Psoas muscle (tissue), 8 donors: ENCODE results near the gene RANBP9. TPM values are rescaled to one million over a fixed set of nuclear protein-coding genes. Genes with fewer than 3 reads are reported as not detected.
A peak's percentile ranks its signal among the peaks of the same experiment; 100 is the strongest.

Source experiments
- ATAC-seq, 4 donors: fragments of 200-7000 bp; cut with Tn5 transposase; one replicate each; pipeline ENCODE4 v1.9.1; 2020; ENCODE audit warnings: moderate library complexity in 3 of 4, mild to moderate bottlenecking in 2 of 4
- DNase-seq, 2 donors: peaks; one replicate each; pipeline ENCODE4 v3.0.0-alpha.2; 2020
- H3K27ac ChIP-seq: fragments of 200-600 bp; one replicate; pipeline ENCODE4 v1.8.0; 2022
- H3K27me3 ChIP-seq, 3 donors: fragments of 200-600 bp in 1 of 3; one replicate each; pipeline versions ENCODE4 v1.6.1 to v1.8.0; 2013 to 2022; ENCODE audit warnings: low read length in 2 of 3, mild to moderate bottlenecking in 2 of 3, moderate library complexity in 1 of 3; ENCODE audit not compliant: insufficient read depth in 3 of 3
- H3K36me3 ChIP-seq, 2 donors: fragments of 200-600 bp in 1 of 2; one replicate each; pipeline versions ENCODE4 v1.6.1 to v1.8.0; 2013 to 2022; ENCODE audit warnings: low read depth in 1 of 2, mild to moderate bottlenecking in 1 of 2, moderate library complexity in 1 of 2; ENCODE audit not compliant: insufficient read depth in 1 of 2
- H3K4me1 ChIP-seq: fragments of 200-600 bp; one replicate; pipeline ENCODE4 v1.8.0; 2022
- H3K4me3 ChIP-seq: fragments of 200-600 bp; one replicate; pipeline ENCODE4 v1.8.0; 2022; ENCODE audit warnings: mild to moderate bottlenecking
- H3K9me3 ChIP-seq: fragments of 200-600 bp; one replicate; pipeline ENCODE4 v1.8.0; 2022
- CTCF ChIP-seq: fragments of 200-600 bp; IDR thresholded peaks from one replicate; pipeline ENCODE4 v1.8.0; 2022; ENCODE audit warnings: antibody characterized with exemption
- WGBS, 3 donors: extraction: QIAGEN DNeasy Blood & Tissue Kit; methylation state at CpG; one replicate each; pipeline versions ENCODE4 v1.1.6 to v1.1.7; 2013; 5-methylcytosine and 5-hydroxymethylcytosine counted together
- intact Hi-C, 2 donors: fragments of 100-400 bp; cut with DNase I; formaldehyde crosslinking; loops; one replicate each; pipeline versions ENCODE4 v1.11.0 to v1.14.2; 2022
- polyA plus RNA-seq, 3 donors: library from polyadenylated mRNA; stranded (reverse); fragments of 200-250 nt; gene quantifications; one replicate each; pipeline ENCODE4 v1.2.3, GENCODE V29; 2013
- total RNA-seq, 4 donors: library from RNA; stranded (reverse); fragmentation: NEBNext Ultra II Directional in 2 of 4; extraction: Animal tissue kit (Norgen Biotek cat#: 25700) in 2 of 4; gene quantifications; one replicate each; pipeline versions ENCODE4 v1.2.1 to v1.2.4, GENCODE V29; 2021 to 2023
- donor health status: healthy with polysubstance abuse.
- donor health status: DM: no; HTN: no; CAD: no; lungs with moderate emphysema.
- donor health status: Bipolar disorder and iron deficiency.
- donor health status: healthy.
- donor health status: DM: yes; HTN: yes; CAD: no.
- donor health status: DM: no; HTN: no; CAD: no.
- donor health status: DM: no; HTN: no; CAD: no.
- donor health status: DM: yes; HTN: yes; CAD: no.

Gene RANBP9
- total and polyA plus RNA-seq, 7 donors, result 22.3 to 72.6 (median 53.0) TPM

DNA sequence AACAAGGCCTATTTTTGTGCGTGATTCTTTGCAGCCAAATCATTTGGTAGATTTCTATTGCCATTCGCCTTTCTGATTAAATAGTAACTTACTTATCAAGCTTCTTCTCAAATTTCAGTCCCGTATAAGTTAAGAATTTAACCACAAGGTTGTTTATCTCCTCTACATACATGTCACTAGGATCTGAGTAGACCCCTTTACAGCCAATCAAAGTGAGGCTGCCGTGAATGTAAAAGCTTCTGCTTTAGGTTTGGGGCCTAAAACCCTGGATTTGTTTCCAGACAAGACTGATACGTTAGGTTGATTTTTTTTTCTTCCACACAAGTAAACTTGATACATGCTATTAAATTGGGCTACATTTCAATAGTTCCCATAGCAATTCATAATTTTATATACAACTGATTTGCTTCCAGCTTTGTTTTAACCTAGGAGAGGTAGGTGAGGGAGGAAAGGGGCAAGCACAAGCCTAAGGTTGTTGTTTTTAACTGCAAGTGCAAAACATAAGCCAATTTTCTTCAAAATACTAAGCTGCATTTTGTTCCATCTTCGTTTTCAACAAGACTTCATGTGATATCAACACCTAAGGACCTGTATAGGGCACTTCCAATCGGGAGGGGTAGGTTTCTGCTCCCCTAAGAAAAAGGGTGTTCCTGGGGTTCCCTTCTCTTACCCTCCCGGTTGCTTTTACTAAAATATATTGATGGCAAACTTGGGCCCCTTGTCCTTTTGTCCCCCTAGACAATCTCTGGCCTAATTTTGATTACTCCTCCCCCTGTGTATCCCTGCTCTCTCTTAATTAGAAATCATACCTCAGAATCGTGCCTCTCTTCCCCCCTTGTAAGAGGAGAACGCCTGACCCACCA, 1.7 kb downstream of the RANBP9 start:
- DNase-seq (no peak), ATAC-seq (no peak)
- Histone ChIP-seq H3K9me3 (no peaks in the 10 kb centered on the region), H3K36me3 (no peaks in the 10 kb centered on the region), H3K27me3 (no peaks in the 10 kb centered on the region), H3K4me3 (peak overlapping the region; percentile 92), H3K4me1 (peaks cover 25% of the 10 kb centered on the region), H3K27ac (peak overlapping the region; percentile 97)
- 2 to 3% (median 2%) methylated on average over 10 of the region's 10 CpGs for WGBS, 3 donors
- no peak for TF ChIP-seq CTCF
- intact Hi-C loops, result loop anchor here (2.0 to 5.0 kb wide), 4 partner anchors 43 to 105 kb away; partner anchors contain the start of genes NOL7 (in 2 of the 2) and MCUR1 (in 1 of the 2)

DNA sequence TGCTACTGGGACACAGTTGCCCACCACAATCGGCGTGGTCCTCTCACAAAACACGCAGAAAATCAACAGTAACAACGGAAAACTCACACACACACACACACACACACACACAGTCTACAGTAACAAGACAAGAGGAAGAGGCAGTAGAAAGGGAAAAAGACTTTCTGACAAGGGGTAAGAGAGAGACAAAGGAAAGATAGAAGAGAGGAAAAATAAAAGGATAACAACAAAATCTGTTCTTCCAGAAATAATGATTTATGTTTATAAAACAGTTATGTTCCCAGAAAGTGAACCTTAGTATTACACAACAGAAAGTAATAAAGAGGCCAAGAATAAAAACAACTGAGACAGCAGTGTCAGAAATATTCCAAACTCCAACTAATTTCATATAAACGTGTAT, 2.9 kb downstream of the RANBP9 start:
- H3K27ac ChIP-seq, result peak overlapping the region; percentile 97
- H3K36me3 ChIP-seq, result no peaks in the 10 kb centered on the region
- H3K4me3 ChIP-seq, result peak overlapping the region; percentile 92
- DNase-seq (no peak), ATAC-seq (no peak)
- no peaks in the 10 kb centered on the region for H3K9me3 ChIP-seq
- no peak for TF ChIP-seq CTCF
- peaks cover 33% of the 10 kb centered on the region for H3K4me1 ChIP-seq
- WGBS, 3 donors, result 2 to 4% (median 3%) methylated on average over 5 of the region's 5 CpGs
- no peaks in the 10 kb centered on the region for H3K27me3 ChIP-seq
- intact Hi-C loops, result loop anchor here in 1 of 2 donors (5.0 kb wide), 1 partner anchor 41 kb away; no protein-coding TSS in a partner anchor

DNA sequence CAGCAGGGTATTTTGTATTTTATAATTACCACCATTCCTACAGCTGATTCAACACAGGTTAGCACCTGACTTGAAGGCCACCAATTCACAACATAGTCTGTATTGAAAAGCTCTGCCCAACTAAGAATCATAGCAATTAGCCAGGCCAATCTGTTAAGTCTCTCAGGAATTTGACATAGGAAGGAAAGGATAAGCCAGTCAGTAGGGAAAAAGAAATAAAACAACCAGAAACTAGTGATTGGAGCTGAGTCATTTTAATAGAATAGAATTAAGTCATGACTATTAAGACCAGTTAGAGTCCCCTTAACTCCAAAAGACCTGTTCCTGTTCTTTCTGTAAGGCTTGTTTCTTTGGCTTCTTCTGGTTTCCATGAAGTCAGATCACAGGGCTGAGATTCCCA, 8.1 kb downstream of the RANBP9 start:
- Histone ChIP-seq H3K4me1 (peaks cover 50% of the 10 kb centered on the region), H3K27me3 (no peaks in the 10 kb centered on the region), H3K36me3 (no peaks in the 10 kb centered on the region), H3K9me3 (no peaks in the 10 kb centered on the region), H3K27ac (no peak overlapping the region), H3K4me3 (no peak overlapping the region)
- ATAC-seq (no peak), DNase-seq (no peak)
- intact Hi-C loops, result no loop called here
- no peak for TF ChIP-seq CTCF

DNA sequence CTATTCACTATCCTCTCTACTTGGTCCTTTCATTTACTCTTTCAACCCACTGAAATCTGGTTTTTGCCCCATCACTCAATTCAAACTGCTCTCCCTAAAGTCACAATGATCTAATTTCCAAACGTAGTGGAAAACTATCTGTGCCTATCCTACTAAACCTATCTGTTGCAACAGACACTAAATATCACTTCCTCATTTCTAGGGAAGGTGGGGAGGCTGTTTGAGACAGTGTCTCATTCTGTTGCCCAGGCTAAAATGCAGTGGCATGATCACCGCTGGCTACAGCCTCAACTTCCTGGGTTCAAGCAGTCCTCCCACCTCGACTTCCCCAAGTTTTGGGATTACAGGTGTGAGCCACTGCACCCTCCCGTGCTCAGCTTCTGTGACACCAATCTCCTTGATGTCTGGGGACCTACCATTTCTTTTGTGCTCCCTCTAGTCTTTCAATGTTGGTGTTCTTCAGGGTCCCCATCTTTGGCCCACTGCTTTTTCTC, 8.8 kb downstream of the RANBP9 start:
- no peaks in the 10 kb centered on the region for H3K9me3 ChIP-seq
- no peak for TF ChIP-seq CTCF
- H3K4me3 ChIP-seq, result no peak overlapping the region
- H3K36me3 ChIP-seq, result no peaks in the 10 kb centered on the region
- intact Hi-C loops, result no loop called here
- H3K27ac ChIP-seq, result no peak overlapping the region
- H3K27me3 ChIP-seq, result no peaks in the 10 kb centered on the region
- no peak for DNase-seq
- ATAC-seq, result no peak
- H3K4me1 ChIP-seq, result peaks cover 51% of the 10 kb centered on the region
- 75 to 80% (median 76%) methylated on average over 4 of the region's 4 CpGs for WGBS, 3 donors
